Dedifferentiated amniotic fluid mesenchymal stem cell (primary cell): ENCODE data around the gene VWA3A.
A peak's percentile ranks its signal among the peaks of the same experiment; 100 is the strongest.

Experiments used
- DNase-seq: peaks from one replicate; pipeline ENCODE4 v3.0.0-alpha.2; 2016; ENCODE audit errors: extremely low spot score

Gene VWA3A

DNA sequence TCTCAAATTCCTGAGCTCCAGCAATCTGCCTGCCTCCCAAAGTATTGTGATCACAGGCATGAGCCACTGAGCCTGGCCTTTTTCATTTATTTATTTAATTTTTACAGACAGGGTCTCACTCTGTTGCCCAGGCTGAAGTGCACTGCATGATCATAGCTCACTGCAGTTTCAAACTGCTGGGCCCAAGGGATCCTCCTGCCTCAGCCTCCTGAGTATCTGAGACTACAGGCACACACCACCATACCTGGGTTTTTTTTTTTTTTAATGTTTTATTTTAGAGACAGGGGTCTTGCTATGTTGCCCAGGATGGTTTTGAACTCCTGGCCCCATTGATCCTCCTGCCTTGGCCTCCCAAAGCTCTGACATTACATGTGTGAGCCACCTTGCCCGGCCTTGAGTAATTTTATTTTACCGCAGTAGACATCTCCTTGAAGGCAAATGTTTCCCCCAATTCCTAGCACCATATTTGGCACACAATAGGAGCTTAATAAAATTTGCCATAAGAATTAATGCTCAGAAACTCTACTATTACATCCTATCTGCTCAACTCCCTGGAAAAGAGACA is 111.8 kb downstream of the VWA3A start:
- DNase-seq: no peak

DNA sequence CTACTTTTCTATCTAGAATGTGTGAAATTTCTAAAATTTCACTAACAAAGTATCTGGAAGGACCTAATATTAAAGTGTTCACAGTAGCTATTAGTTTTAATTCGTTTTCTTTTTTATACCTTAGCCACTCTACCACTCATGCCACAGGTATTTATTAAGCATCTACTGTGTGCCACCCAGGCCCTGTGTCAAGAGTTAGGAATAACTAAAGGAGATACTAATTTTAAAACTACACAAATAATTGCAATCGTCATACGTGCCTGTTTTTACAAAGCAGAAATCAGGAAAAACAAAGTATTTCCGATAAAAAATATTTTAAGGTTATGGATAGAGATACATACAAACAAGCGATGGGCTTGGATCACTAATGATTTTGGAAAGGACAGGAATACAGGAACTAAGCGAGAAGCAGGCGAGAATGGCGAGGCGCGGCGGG is 113.3 kb downstream of the VWA3A start:
- no peak for DNase-seq

DNA sequence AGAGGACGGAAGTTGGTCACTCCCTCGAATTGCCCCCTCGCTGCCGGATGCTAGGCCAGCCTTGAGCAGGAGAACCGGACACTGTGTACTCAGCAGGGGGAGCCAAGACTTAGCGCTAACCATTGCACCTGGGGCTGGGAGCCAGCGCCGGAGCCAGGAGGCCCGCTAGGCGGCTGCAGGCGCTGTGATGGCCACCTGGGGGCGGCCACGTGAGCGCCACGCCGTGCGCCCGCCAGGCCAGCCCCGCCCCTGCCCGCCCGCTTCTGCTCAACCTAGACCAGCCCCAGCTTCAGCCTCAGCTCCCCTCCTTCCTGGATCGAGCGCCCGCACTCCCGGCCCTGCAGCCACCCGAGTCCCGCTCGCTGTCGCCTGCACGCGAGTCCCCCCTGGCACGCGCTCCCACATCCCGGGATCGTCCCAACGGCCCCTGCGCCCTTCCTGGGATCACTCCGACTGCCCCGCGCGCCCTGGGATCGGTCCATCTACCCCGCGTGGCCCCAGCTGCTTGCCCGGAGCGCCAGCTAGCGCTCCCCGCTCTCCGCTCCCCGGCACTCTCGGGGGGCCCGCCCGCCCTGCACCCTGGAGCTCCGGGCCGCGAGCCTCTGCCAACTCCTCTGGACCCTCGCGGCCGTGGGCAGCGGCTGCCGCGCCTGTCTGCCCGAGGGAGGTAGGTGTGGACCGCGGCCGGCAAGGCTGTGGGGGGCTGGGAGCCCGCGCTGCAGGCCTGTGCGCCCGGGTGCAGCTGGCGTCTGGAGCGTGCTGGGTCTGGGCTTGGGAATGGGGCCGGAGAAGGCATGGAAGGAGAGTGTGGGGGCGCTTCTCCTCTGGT is 113.9 kb downstream of the VWA3A start, which contains the start of gene EEF2K:
Gene EEF2K, plus strand, starts transcription at position 266 of the 829 bp plus-strand sequence. CDS start 19,452 bp downstream, outside the sequence.
- peak; percentile 89 for DNase-seq
